Embryonic facial prominence (tissue), 1 donor: ENCODE results near the gene DMD.
"Not testable (repeated sequence)": the region's sequence is repeated elsewhere in the genome, so short reads cannot be mapped to it uniquely, and the experiment has no call there.

Experiments
- DNase-seq: peaks from one replicate; pipeline ENCODE4 v3.0.0-alpha.2; 2016; ENCODE audit errors: extremely low spot score

The DMD gene

DNA sequence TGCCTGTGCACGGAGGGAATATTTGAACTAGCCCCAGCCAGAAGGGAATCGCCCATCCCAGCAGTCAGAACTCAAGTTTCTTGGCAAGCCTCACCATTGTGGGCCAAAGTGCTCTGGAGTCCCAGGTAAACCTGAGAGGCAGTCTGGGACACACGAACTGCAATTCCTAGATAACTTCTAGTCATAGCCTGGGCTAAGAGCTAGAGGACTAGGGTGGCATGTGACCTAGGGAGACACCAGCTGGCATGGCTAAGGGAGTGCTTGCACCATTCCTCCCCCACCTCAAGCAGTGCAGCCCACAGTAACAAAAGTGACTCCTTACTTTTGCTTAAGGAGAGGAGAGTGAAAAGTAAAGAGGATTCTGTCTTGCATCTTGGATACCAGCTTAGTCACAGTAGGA, 935.2 kb downstream of the DMD start:
- no peak for DNase-seq

DNA sequence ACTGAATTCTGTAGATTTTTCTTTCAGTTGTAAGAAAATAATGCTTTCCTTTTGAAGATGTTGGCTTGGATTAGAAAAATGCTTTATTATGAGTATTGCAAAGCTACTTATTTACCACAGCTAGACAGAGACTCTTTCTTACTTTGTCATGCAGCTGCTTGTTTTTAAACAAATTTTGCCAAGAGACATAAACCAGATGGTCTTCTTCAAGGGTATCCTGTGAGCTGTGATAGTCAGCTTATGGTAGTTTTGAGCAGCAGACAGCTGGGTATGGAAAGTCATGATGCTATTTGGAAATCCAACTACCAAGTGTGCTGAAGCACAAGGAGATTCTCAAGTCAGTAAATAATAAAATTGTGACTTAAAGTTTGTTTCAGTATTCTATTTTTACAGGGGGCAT, 941.5 kb downstream of the DMD start:
- no peak for DNase-seq

DNA sequence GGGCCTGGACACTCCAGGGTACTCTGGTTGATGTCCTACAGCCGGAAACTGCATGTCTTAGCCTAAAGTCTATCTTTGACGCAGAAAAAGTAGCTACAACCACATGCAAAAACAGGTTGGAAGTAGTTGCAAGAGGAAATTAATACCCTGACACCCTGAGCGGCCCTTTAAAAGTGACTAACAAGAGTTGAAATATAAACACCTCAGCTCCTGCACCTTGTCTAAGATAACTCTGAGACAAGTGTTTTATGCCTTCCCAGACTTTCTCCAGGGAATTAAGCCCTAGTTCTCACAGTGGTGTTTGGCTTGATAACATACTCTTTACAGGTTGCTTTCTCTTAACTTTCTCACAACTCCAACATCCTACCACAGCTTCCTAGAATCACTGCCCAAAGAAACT, 943.1 kb downstream of the DMD start:
- no peak for DNase-seq

DNA sequence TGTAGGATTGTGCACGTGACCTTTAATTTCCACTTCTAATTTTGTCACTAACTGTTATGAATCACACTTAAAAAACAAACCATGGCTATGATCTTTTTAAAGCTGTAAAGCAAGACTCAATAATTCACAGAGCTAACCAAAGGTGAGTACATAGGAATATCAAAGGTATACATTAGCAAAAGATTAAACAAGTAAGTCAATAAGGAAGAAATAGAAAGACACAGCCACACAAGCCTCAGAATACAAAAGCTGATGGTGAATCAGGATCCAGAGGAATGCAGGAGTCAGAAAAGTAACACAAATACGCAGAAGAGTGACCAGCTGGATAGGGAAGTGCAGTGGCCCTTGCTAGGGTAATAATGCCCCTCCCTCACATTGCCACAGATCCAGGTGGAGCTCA, 943.6 kb downstream of the DMD start:
- no peak for DNase-seq

DNA sequence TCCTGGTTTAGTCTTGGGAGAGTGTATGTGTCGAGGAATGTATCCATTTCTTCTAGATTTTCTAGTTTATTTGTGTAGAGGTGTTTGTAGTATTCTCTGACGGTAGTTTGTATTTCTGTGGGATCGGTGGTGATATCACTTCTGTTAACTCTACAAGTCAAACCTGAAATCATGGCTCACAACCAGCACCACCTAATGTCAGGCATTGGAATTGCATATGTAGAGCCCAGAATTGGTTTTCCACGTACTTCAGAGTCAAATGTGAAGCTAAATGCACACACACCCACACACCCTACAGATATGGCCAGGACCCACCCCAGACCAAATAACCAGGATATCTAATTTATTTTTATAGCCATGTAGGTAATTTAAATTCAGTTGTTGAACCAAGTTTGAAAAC, 964.7 kb downstream of the DMD start:
- not testable (repeated sequence) for DNase-seq

DNA sequence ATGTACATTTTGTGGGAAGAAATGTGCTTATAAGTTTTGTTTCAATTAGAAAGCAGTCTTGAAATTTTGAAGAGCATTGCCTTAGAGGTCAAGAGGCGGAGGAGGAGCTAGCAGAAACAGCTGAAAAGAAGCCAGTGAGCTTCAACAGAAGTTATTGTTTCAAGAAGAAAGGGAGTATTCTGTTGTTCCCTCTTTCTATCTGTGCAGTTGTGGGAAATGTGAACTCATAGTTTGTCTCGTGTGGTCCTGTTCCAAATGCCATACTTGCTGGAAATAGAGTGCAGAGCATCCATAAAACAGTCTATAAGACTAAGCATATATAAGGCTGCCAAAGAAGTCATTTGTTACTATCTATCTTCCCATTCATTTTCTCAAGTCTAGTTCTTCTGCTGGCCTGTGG, 1015.7 kb downstream of the DMD start:
- DNase-seq = no peak

DNA sequence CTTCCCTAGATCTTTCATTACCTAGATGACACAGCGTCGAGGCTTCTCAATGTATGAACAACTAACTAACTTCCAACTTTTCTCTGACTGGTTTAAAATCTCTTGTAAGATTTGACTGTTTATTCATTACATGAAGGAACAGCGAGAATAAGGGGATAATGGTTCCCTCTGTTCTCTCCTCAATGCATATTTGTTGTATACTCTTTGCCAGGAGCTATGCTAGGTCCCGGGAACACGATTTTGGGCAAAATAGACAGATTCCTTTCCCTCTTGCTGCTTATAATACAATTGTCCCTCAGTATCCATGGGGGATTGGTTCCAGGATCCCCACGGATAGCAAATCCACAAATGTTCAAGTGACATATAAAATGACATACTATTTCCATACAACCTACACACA, 1020.0 kb downstream of the DMD start:
- no peak for DNase-seq

DNA sequence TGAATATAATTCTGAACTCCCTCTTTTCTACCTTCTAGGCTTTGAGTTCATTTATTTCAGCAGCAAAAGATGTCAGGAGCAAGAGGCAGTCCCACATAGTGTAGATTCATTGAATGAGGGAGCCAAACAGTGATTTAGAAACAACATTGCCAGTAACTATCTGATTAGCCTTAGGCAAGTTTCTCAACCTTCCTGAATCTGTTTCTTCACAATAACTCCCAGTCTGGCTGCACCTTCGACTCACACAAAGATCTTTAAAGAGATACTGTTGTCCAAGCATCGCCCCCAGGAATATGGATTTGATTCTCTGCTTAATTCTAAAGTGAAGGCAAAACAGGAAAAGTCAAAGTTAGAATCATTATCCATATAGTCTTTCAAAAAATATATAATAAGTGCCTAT, 1026.2 kb downstream of the DMD start:
- DNase-seq = no peak

DNA sequence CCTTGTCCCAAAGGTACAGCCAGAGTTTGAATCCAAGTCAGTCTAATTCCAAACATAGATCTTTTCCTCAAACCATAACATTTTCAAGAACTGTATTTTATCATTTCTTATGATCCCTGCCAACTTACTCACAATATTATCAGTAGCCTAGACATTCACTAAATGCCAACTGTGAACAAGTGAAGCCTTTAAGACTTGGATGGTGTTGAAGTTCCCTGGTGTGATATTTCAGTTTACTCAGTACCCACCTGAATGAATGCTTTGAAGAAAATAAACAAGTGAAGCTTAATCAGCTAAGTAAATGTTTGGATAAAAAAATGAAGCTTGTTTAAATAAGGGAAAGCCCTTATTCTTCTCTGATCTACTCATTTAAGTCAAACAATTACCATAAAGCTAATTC, 1028.3 kb downstream of the DMD start:
- DNase-seq = no peak

DNA sequence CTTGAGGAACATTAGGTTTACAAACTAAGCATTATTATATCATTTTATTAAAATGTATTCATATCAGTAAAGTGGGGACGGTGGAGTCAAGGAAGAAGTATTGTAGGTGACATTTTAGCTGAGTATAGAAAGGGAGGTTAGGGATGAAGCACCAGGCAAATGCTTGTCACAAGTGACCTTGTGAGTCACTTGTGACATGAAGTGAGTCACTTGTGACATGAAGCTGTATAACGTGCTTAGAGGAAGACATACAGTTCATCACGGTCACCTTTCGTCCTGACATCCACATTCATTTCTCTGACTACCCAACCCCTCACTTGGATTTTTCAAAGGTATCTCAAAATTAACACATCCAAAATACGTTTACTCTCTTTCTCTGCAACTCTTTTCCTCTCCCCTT, 1034.8 kb downstream of the DMD start:
- no peak for DNase-seq

DNA sequence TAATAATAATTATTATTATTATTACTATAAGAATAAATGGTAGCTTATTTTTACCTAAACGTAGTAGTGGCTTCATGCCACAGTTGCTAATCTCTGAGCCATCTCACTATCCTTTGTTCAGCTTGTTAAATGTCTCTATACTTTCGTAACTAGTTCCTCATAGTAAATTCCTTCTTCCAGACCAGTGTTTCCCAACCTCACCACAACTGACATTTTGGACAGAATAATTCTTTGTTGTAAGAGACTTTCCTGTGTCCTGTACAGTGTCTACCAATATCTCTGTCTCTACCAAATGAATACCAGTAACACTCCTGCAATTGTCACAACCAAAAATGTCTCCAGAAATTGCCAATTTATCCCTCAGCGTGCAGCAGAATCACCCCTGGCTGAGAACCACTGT, 1040.9 kb downstream of the DMD start:
- DNase-seq = no peak

DNA sequence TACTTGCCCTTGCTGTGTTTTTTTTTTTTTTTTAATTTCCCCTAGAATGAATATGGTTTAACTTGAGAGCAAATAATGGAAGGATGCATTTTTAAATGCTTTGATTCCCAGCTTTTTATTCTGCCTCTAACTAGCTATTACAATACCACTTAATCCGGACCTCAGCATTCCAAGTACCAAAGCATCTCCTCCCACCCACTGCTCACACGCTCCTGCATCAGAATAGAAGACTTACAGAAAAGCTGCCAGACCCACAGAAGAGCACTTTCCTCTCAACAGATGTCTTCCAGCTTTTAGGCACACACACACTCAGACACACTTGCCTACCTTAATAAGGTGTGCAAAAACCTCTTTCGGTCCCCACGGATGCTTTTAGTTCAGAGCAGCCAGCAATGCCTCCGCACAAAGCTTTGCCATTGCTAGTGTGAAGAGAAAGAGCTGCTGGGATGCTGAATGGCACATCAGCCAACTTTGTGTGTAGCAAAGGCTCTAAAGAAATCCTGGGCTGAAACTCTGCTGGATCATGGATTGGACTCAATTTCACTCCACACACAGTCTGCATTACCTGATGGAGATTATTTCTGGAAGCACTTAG, 1056.2 kb downstream of the DMD start:
- DNase-seq = no peak

DNA sequence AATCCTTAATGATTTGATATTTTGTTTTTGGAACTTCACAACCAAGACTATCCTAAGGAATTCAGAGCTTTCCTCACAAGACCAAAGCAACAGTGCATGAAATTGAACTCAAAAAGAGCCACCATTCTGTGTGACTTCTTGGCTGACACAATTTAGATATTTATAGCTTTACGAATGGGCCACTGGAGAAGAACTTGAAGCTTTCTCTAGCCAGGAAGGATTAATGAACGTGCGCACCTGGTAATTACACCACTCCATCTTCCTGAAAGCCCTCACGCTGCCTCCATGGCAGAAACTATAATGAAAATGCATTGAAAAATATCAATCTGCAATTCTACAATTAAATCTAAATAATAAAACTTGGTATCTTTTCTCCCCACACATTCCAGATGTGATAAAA, 1057.8 kb downstream of the DMD start:
- DNase-seq = no peak

DNA sequence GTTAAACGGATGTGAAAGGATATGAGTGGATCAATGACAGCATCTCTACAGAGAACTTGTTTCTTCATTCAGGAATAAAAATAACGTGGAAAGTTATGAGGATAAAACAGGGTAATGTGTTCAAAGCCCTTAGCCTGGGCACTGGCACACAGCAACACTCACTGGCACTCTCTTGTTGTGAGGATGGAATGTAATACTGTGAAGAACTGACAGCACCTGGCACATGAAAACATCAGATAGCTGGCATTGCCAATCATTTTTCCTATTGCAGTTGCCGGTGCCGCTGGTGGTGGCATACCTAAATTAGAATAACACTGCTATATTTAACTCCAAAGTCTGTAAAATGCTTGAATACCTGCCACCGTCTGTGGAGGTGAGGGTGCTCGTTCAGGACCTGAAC, 1061.2 kb downstream of the DMD start:
- DNase-seq = no peak

DNA sequence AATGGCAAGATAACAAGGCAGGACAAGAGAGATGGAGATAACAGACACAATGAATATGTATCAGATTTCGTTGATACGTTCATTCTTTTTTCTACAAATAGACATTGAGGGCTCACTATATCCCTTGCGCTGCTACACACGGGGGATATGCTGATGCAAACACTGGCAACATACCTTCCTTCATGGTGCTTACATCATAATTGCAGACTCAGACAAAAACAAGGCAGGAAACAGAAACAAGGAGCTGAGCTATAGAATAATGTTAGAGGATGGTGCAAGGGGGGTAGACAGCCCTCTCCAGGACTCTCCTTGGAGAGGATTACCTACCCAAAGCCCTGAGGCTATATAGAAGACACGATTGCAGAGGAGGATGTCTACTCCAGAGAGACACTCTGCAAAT, 1069.5 kb downstream of the DMD start:
- DNase-seq = no peak

DNA sequence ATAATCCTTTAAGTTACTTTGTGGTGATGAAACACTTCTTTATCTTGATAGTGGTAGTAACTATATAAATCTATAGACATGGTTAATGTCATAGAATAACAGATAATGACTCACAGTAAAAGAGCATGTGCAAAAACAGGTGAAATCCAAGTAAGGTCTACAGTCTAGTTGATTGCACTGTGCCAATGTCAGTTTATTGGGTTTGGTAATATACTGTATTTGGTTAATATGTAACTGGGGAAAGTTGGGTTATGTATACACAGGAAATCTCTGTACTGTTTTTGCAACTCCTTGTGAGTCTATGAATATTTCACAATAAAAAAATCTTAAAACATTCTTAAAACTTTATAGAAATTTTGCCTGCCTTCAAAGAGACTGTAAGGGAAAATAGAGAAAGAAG, 1071.9 kb downstream of the DMD start:
- no peak for DNase-seq

DNA sequence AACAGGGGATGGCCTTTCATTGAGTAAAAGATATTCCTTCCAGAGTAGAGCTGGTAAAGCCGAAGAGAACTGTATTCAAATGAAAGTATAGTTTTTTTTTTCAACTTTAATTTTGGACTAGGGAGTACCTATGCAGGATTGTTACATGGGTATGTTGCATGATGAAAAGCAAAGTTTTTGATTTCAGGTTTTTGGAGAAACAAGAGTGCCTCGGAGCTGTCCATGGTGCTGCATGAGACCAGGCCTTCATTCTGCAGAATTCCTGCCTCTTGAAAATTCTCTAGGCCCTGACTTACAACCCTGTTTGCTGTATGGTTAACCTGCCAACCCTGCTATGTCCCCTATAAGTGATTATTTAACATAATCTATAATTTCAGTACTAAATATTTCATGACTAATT, 1073.8 kb downstream of the DMD start:
- no peak for DNase-seq

DNA sequence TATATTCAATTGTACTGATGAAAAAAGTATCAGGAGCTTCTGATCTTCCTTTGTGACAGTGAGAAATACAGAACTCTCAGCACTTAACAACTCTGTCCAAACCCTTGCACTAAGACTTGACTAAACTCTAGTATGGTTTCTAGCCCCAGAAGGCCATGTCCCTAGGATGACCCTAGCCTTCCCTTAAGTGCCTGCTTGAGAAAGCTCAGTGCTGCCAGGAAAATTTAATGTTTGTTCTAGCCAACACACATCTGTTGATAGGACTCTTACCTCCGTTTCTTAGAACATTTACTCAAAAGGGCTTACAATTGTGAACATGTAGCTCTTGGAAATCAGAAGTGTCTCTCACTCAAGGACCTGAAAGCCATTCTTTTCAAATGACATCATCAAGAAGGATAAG, 1084.4 kb downstream of the DMD start:
- no peak for DNase-seq

DNA sequence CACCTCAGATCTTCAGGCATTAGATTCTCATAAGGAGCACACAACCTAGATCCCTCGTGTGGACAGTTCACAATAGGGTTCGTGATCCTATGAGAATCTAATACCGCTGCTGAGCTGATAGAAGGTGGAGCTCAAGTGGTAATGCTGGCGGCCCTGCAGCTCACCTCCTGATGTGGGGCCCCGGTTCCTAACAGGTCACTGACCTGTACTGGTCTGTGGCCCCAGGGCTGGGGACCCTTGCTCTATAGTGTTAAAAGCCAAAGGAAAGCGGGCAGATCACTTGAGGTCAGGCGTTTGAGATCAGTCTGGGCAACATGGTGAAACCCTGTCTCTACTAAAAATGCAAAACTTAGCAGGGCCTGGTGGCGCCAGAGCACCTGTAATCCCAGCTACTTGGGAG, 1092.5 kb downstream of the DMD start:
- DNase-seq = no peak

DNA sequence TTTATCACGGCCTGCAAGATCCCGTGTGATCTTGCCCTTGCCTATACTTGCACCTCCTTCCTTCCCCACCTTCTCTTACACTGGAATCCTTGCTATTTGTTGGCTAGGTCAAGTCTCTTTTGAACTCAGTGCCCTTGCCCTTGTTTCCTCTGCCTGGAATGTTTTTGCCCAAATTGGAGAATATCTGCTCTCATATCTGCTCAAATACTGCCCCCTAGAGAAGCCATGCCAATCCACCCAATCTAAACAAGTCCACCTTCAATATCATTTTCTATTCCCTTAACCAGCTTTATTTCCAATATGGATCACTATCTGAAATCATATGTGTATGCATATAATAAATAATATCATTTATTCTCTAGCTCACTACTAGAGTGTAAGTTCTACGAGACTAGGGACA, 1095.3 kb downstream of the DMD start:
- DNase-seq = no peak

DNA sequence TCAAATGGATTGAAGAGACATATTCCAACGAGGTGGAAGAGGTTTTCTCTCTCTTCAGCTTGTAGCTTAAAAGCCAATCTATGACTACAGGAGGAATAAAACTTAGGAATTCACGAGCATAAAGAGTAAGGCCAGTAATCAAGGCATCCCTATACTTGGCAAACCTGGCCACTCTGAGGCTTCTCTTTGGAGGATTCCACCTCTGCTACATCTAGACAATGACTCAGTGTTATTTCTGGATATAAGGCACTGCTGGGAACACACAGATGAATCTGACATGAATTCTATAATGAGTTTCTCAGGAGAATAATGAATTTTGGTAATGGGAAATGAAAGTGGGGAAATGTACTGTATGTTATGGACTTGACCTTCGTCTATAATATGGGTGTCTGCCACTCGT, 1123.7 kb downstream of the DMD start:
- DNase-seq = no peak

DNA sequence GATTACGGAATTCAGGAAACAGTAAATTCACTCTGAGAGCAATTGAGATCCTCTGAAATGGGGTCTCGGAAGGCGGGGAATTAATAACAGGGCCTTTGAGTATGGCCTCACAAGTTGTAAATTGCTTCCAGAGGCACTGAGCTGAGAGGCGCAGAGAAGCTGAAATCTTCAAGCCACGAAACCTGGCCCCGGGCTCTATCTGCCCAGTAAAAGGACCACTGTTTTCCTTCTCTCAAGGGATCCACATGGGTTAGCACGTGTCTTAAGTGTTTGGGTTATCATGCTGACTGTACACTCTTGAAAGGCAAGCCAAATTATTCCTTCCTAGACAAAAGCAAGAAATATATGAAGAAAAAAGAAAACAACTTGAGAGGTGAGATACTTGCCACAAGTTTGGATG, 1126.6 kb downstream of the DMD start:
- DNase-seq = no peak

DNA sequence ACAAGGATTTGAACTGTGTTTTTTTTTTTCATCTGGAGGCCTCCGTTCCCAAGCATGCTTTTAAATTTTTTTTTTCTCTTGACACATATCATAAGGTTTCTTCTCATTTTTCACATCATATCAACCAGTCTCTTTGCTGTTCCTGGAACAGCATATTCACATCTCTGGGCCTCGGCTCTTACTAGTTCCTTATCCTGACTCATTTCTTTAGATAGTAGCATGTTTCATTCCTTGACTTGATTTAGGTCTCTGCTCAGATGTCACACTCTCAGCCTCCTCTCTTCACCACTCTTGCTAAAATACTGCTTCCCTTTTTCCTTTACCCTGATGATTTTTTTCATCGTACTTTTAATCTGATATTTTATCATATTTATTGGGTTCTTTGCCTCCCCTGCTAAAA, 1163.1 kb downstream of the DMD start:
- no peak for DNase-seq

DNA sequence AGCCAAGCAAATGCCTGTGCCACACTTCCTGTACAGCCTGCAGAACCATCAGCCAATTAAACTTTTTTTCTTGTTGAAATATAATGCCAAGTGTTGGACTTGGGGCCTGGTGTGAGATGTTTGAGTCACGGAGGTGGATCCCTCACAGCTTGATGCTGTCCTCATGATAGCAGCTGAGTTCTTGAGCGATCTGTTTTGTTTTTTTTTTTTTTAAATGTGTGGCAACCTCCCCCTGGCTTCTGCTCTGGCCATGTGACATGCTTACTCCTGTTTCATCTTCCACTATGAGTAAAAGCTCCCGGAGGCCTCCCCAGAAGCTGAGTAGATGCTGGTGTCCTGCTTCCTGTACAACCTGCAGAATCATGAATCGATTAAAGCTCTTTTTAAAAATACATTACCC, 1166.2 kb downstream of the DMD start:
- no peak for DNase-seq

DNA sequence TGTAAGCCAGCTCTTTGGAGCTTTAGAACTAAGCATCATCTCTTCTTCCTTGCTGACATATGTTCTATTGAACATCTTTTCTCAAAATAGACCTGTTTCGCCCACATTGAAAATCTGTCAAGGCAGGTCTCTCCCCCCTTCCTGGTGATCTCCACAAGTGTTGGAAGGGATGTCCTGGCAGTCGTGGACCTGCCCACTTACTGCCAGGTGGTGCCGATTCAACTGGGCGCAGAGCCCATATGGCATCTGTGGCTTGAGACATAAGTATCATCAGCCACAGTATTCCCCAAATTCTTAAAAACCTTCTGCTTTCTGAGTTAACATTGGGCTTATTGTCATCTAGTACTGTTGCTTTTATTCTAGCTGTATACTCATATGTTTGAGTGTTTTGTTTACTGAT, 1170.2 kb downstream of the DMD start:
- no peak for DNase-seq
